ENCODE measurements around the gene LILRB1. TPM values are rescaled to one million over a fixed set of nuclear protein-coding genes. Genes with fewer than 3 reads are reported as not detected.

LILRB1 gene
- total RNA-seq, 4 donors from 2014 or later: 1.4 to 5.0 (median 2.7) TPM

GRCh38 chr19:54665530-54665929, 35.2 kb downstream of the LILRB1 start:
- peak; percentile 19 for DNase-seq (ENCODE audit: extremely low spot score)
- Histone ChIP-seq H3K4me3 (no peak overlapping the region), H3K36me3 (no peaks in the 10 kb centered on the region), H3K27me3 (peaks cover 0 to 55% (median 0%) of the 10 kb centered on the region in 4 donors), H3K27ac (replicated peaks in 1 of 4) (no peak overlapping the region), H3K9me3 (peaks cover 0 to 34% (median 9%) of the 10 kb centered on the region in 4 donors), H3K4me1 (no peaks in the 10 kb centered on the region)
- intact Hi-C loops (cut with DNase I): no loop called here
- 83% methylated on average over 6 of the region's 6 CpGs for WGBS
- no peak for TF ChIP-seq POLR2AphosphoS5 (IDR thresholded peaks at IDR 0.05)
- TF ChIP-seq CTCF (IDR thresholded peaks at IDR 0.05): no peak
- no peak for TF ChIP-seq POLR2A (IDR thresholded peaks at IDR 0.05; ENCODE audit: low read depth)
- TF ChIP-seq EP300 (IDR thresholded peaks at IDR 0.05): no peak

GRCh38 chr19:54667217-54667616, 36.9 kb downstream of the LILRB1 start:
- Histone ChIP-seq H3K27ac (replicated peaks in 1 of 4) (no peak overlapping the region), H3K4me1 (no peaks in the 10 kb centered on the region), H3K27me3 (peaks cover 0 to 63% (median 0%) of the 10 kb centered on the region in 4 donors), H3K36me3 (no peaks in the 10 kb centered on the region), H3K9me3 (peaks cover 0 to 34% (median 9%) of the 10 kb centered on the region in 4 donors), H3K4me3 (no peak overlapping the region)
- DNase-seq (ENCODE audit: extremely low spot score): peak; percentile 55
- WGBS: 81% methylated on average over 11 of the region's 12 CpGs
- TF ChIP-seq POLR2AphosphoS5 (IDR thresholded peaks at IDR 0.05): no peak
- no peak for TF ChIP-seq POLR2A (IDR thresholded peaks at IDR 0.05; ENCODE audit: low read depth)
- TF ChIP-seq CTCF (IDR thresholded peaks at IDR 0.05): no peak
- no peak for TF ChIP-seq EP300 (IDR thresholded peaks at IDR 0.05)
- intact Hi-C loops (cut with DNase I): no loop called here

- no peak overlapping the region for H3K27ac ChIP-seq (replicated peaks in 1 of 4)
- no peaks in the 10 kb centered on the region for H3K36me3 ChIP-seq
- intact Hi-C loops (cut with DNase I): no loop called here
- H3K9me3 ChIP-seq: peaks cover 0 to 34% (median 9%) of the 10 kb centered on the region in 4 donors
- no peak overlapping the region for H3K4me3 ChIP-seq
- TF ChIP-seq POLR2A (IDR thresholded peaks at IDR 0.05; ENCODE audit: low read depth) (no peak), POLR2AphosphoS5 (IDR thresholded peaks at IDR 0.05) (no peak), EP300 (IDR thresholded peaks at IDR 0.05) (no peak), CTCF (IDR thresholded peaks at IDR 0.05) (no peak)
- peaks cover 0 to 58% (median 0%) of the 10 kb centered on the region in 4 donors for H3K27me3 ChIP-seq
- 66% methylated on average over 1 of the region's 1 CpG for WGBS
- H3K4me1 ChIP-seq: no peaks in the 10 kb centered on the region
- no peak for DNase-seq (ENCODE audit: extremely low spot score)
Measured at GRCh38 chr19:54668353-54668752, 38.1 kb downstream of the LILRB1 start.

- 55% methylated on average over 3 of the region's 3 CpGs for WGBS
- Histone ChIP-seq H3K27ac (replicated peaks in 1 of 4) (no peak overlapping the region), H3K27me3 (peaks cover 0 to 34% (median 0%) of the 10 kb centered on the region in 4 donors), H3K4me3 (no peak overlapping the region), H3K9me3 (peaks cover 0 to 34% (median 9%) of the 10 kb centered on the region in 4 donors), H3K36me3 (no peaks in the 10 kb centered on the region), H3K4me1 (no peaks in the 10 kb centered on the region)
- intact Hi-C loops (cut with DNase I): no loop called here
- TF ChIP-seq POLR2A (IDR thresholded peaks at IDR 0.05; ENCODE audit: low read depth) (no peak), EP300 (IDR thresholded peaks at IDR 0.05) (no peak), CTCF (IDR thresholded peaks at IDR 0.05) (no peak), POLR2AphosphoS5 (IDR thresholded peaks at IDR 0.05) (no peak)
- peak; percentile 57 for DNase-seq (ENCODE audit: extremely low spot score)
Measured at GRCh38 chr19:54670576-54671357, 40.5 kb downstream of the LILRB1 start.

Measured in esophagus muscularis mucosa (tissue), 4 donors.